NCI-H2107 treated with DMSO at 0.1 percent for 48 hours (cell line): ENCODE results near the gene SMIM11.
"Not testable (repeated sequence)": the region's sequence is repeated elsewhere in the genome, so short reads cannot be mapped to it uniquely, and the experiment has no call there.

Source experiments
- DNase-seq: peaks from one replicate; lab custom pipeline; 2025; ENCODE audit not compliant: unreplicated experiment; lab: John Stamatoyannopoulos, UW

The SMIM11 gene

GRCh38 chr21:34374940-34375618 lies at the start of gene SMIM11:
TSS of gene SMIM11 (plus strand) at chr21:34375507. CDS start at chr21:34379505, 3,998 bp downstream.
- not testable (repeated sequence) for DNase-seq

DNA sequence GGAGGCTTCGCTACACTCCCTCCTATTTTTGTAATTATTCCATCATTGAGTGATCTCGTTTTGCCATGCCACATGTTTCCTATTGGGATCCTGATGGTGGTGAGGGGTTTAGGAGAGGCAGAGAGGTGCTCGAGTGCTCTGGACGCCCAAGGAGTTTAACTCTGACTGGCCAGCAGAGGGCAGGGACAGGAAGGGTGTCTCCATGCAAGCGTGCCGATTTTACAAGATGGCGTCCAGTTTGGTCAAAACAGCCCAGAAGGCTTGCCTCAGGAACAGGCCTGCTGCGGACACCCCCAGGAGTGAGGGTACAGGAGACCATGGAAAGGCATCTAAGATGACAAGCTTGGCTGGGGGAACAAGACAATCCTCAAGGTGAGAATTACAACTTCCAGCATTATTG lies 45.3 kb upstream of the SMIM11 start:
- no peak for DNase-seq

- no peak for DNase-seq
Observed at GRCh38 chr21:34331726-34332125, 43.6 kb upstream of the SMIM11 start.

DNA sequence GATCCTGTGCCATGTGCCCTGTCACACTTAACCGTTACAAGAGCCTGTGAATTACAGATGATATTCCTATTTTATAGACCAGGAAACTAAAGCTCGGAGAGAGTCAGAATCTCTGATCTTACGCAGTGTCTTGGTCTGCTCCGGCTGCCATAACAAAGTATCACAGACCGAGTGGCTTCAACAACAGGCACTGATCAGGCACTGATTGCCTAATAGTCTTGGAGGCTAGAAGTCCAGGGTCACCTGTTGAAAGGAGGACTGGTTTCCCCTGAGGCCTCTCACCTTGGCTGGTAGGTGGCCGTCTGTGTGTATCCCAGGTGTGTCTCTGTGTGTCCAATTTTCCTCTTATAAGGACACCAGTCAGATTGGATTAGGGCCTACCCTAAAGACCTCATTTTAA lies 43.0 kb upstream of the SMIM11 start:
- no peak for DNase-seq

DNA sequence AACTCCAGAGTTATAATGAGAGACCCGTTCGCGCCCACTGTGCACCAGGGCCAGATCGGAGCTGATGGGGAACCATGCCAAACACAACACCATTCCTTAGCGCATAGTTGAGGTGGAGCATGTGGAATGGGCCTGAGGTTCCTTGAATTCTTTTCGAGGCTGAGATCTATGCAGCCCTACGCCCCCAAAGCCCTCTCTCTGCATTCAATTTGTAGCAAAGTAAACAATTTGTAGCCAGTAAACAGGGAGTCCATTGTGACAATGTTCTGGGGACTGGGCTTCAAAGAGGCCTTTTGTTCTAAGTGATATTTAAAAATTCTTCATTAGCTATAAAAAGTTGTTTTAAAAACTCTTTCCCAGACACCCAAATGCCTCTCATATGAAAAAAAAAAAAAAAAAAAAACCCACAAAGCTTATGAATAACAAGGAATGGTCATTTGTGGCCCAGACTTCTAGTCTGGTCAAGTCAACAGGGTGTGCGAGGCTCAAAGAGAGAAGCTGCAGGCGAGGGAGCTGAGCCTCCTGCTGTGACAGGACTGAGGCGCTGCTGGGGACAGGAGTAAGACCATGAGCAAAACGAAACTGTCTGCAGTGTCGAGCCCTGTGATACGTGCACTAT lies 42.1 kb upstream of the SMIM11 start:
- no peak for DNase-seq

- no peak for DNase-seq
Observed at GRCh38 chr21:34335316-34335715, 40.0 kb upstream of the SMIM11 start.

GRCh38 chr21:34336245-34336644 lies 39.1 kb upstream of the SMIM11 start:
- no peak for DNase-seq

DNA sequence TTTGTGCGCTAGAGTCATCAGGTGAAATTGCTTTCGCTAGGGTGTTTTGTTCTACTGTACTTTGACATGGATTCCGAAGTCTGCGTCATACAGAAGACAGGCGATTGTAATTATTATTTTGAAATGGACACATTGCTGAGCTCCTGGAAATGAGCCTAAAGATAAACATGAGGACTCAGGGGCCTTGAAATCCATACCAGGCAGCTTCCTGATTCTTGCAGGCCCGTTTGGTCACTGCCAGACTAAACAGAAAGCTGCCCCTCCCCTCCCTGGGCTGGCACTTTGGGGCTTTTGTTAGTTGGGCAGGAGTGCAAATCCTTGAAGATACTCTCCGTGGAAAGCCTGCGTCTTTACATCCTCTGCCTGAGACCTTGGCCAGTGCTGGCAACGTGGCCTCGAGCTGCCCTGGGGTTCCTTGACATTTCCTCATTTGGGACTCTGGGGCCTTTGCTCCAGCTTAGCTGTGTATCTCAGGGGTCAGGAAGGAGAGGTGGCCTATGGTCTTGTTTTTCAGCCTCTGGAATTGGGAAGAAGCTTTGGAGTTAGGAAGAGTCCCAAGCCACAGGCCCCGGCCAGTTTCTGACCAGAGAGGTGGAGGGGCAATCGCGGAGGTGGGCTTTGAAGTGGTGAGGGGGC lies 38.4 kb upstream of the SMIM11 start:
- no peak for DNase-seq

- no peak for DNase-seq
Observed at GRCh38 chr21:34337741-34338140, 37.6 kb upstream of the SMIM11 start.

DNA sequence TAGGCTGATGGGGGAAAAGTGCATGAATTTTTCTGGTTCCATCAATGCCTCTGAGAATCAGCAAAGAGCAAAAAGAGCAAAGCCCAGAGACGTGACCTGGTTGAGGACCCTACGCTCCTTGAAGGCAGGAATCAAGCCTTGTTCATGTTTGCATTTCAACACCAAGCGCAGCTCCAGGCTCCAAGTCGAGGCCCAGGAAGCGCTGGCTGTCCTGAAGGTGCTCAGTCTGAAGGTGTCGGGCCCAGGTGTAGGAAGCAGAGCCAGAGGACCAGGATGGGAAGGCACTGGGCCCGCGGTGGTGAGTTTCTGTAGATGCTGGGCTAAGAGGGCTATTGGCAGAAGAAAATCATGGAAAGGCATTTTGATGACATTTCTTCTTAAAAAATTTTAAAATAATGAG lies 37.1 kb upstream of the SMIM11 start:
- DNase-seq = no peak

DNA sequence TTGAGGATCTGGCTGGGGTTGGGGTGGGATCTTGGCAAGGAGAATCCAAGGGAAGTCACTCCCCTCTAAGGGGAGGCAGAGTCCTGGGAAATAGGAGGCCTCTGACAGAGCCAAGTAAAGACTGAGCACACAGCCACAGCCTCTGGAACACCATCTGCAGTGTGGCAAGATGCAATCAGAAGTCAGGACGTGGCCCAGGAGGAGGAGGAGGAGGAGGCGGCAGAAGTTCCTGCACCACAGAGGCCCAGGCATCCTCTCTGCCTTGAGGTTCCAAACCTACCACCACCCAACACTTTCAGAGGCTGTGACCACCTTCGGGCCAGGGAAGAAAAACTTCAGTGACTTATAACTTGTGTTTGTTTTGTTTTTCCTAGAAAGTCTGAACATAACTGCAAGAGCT lies 35.2 kb upstream of the SMIM11 start:
- DNase-seq = no peak

DNA sequence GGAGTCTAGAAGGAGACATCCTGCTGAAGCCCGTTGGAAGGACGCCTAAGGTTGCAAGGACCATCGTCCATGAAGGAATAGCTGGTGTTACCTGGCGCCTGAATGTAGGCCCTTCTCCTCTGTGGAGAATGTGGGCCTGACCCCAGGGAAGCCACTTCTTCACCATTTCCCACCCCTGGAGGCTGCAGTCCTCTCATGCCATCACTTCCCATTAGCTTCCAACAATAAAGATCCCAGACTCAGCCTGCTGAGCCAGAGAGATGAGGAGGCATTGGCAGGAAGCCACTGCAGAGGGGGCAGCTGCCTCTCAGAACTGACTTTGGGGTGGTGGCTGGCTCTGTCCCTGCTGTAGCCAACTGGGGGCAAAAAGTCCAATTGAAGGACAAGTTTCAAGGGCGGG lies 32.8 kb upstream of the SMIM11 start:
- DNase-seq = no peak

- no peak for DNase-seq
Observed at GRCh38 chr21:34343347-34343746, 32.0 kb upstream of the SMIM11 start.

DNA sequence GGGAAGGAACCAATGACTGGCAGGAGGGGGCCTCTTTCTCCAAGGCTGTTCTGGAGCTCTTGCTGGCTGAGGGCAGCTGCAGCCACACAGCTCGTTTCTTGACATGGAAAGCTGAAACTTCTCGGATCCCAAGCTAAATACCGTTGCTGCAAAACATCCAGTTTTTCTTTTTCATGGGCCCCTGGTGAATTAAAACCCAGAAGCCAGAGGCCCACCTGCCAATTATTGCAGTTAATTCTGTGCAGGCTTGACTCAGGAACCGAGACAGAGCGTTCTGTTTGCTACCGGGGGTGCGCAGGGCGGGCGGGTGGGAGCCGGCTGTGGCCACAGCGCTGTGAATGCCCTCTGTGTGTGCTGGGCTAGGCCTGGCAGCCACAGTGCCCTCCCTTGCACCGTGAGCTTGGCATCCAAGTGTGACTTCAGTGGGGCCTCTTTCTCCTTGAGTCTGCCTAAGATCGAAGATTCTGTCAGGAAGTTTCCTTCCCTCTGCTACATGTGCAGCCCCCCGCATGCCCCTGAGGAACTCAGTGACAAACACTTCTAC lies 31.4 kb upstream of the SMIM11 start:
- no peak for DNase-seq

- DNase-seq = no peak
Observed at GRCh38 chr21:34344584-34344983, 30.7 kb upstream of the SMIM11 start.

GRCh38 chr21:34345091-34345871 lies 30.0 kb upstream of the SMIM11 start:
- no peak for DNase-seq

DNA sequence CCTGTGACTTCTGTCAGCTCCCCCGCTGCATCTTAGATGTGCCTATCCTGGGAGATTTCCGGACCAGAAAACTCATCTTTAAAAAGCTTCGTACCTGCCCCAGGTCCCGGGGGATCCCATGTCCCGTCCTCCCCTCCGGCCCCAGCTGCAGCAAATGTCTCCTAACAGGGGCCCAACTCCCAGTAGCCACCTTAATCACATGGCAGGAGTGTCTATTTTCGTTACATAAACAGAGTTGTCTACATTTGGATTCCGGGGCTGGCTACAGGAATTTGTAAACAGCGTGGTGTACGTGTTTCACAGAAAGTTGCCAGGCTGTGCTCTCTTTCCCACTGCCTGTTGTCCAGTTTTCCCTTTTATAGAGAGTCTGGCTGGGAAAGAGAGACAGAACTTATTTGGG lies 29.4 kb upstream of the SMIM11 start:
- DNase-seq = no peak

DNA sequence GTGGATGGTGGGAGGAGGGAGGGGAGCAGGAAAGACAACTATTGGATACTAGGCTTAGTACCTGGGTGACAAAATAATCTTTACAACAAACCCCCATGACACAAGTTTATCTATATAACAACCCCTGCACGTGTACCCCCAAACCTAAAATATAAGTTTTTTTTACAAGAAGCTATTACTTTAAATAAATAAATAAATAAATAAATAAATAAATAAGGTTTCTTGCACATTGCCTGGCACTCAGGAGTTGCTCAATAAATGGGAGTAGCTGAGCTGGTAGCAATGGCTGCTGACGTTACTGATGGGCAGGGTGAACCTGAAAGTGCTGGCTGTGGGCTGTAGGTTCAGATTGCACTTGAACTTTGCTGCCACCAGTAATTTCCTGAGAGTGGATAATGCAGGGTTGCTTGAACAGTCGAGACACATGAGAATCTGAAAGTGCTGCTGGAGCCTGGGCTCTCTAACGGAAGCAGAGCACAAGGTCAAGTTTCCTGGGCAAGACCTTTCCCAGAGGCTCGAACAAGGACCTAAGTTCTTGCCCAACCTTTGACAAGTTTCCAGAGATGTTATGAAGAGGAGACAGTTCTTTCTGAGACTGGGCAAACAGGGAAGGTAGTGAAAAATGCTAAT lies 26.3 kb upstream of the SMIM11 start:
- DNase-seq = no peak

DNA sequence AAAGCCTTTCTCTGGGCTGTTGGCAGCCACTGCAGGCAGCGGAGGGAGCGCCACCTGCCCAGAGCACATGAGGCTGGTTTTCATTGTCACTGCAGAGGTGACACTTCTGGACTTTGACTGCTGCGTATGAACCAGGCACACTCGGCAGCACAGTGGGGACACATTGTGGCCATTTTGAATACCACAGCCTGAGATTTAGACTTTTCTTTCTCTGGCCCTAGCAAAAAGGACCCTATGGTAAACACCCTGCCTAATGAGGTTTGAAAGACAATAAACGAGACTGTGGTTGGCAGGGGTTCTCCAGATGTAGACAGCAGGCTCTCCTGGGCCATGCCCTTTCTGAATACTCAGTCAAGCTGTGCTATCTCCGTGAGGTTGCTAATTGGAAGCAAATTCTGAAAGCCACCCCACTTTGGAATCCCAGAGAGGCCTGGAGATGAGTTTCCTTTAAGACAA lies 23.5 kb upstream of the SMIM11 start:
- peak; percentile 90 for DNase-seq

DNA sequence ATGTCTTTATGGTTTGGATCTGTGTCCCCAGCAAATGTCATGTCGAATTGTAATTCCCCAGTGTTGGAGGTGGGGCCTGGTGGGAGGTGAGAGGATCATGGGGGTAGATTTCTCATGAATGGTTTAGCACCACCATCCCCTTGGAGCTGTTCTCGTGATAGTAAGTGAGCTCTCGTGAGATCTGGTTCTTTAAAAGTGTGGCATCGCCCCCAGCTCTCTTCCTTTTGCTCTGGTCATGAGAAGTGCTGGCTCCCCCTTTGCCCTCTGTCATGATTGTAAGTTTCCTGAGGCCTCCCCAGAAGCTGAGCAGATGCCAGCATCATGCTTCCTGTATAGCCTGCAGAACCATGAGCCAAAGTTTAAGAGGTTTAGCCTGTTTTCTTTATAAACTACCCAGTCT lies 22.8 kb upstream of the SMIM11 start:
- DNase-seq = no peak

GRCh38 chr21:34353182-34353581 lies 22.1 kb upstream of the SMIM11 start:
- DNase-seq = no peak
